CD4-positive, alpha-beta T cell treated with Interleukin-12 subunit alpha and Interleukin-12 subunit beta, for 1 hour (primary cell): Measurements from ENCODE around the gene MDM2.
"Not testable (repeated sequence)": the region's sequence is repeated elsewhere in the genome, so short reads cannot be mapped to it uniquely, and the experiment has no call there.

ENCODE experiments used
- DNase-seq: peaks from one replicate; pipeline ENCODE4 v3.0.0-alpha.2; 2020

The MDM2 gene

DNA sequence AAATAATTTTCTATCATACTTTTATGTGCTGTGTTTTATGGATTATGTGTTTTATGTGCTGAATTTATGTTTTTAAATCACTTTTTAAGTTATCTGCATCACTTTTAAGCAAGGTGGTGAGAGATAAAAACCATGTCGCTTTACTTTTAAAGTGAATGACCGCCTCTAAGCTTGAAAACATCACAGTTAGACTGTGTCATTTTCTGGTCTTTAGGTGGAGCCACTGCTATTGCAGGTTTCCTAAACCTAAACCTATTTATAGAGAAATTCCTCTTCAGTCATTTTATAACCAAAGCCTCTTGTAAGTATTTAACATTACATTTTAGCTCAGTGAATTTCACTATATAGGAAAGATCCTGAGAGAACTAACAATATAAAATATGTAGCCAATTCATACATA, 21.0 kb upstream of the MDM2 start:
- DNase-seq = no peak

DNA sequence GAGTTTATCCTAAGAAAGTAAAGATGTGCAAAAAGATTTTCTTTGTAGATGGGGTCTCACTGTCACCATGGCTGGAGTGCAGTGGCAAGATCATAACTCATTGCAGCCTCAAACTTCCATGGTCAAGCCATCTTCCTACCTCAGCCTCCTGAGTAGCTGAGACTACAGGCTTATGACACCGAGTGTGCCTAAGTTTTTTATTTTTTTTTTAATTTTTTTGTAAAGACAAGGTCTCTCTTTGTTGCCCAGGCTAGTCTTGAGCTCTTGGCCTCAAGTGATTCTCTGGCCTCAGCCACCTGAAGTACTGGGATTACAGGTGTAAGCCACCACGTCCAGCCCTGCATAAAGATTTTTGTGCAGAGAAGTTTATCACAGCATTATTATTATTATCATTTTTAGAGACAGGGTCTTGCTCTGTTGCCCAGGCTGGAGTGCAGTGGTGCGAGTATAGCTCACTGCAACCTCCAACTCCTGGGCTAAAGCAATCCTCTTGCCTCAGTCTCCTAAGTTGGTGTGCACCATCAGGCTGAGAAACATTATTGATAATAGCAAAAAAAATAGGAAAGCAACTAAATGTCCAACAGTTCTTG, 19.3 kb upstream of the MDM2 start:
- DNase-seq = no peak

DNA sequence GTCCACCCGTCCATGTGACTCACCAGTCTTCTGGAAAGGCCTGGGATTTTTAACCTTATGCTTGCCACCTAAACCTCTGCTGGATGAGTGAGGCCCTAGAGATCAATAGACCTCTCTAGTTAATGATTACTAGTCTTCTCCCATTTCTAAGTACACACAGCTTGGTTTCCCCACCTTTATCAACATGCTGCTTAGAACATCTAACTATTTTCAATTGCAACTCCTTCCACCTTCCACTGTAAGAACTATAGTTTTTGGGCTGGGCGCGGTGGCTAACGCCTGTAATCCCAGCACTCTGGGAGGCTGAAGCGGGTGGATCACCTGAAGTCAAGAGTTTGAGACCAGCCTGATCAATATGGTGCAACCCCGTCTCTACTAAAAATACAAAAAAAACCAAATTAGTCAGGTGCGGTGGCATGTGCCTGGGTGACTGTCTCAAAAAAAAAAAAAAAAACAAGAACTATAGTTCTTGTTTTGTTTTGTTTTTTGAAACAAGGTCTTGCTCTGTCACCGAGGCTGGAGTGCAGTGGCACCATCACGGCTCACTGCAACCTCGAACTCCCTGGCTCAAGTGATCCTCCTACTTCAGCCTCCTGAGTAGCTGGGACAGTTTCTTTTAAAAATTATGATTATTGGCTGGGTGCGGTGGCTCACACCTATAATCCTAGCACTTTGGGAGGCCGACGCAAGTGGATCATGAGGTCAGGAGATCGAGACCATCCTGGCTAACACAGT, 18.7 kb upstream of the MDM2 start:
- DNase-seq = no peak

DNA sequence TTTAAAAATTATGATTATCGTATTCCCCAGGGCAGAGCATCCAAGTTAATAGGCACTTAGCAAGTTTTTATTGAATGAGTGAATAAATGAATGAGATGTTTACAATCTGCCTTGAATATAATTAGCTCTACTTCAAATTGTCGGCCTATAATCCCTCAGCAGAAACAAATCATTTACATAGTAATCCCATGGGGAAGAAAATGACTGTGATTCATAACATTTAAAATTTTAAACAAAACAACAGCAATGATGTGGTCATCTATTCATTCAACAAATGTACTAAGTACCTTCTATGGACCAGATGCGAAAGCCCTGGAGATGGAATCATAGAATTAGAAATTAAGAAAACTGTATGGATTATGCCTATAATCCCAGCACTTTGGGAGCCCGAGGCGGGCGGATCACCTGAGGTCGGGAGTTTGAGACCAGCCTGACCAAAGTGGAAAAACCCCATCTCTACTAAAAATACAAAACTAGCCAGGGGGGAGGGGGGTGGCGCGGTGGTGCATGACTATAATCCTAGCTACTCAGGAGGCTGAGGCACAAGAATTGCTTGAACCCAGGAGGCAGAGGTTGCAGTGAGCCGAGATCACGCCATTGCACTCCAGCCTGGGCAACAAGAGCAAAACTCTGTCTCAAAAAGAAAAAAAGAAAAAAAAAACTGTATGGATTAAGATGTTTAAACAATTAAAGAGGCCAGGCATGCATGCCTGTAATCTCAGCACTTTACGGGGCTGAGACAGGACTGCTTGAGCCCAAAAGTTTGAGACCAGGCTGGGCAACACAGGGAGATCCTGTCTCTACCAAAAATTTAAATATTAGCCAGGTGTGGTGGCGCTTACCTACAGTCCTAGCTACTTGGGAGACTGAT, 17.7 kb upstream of the MDM2 start:
- DNase-seq = no peak

DNA sequence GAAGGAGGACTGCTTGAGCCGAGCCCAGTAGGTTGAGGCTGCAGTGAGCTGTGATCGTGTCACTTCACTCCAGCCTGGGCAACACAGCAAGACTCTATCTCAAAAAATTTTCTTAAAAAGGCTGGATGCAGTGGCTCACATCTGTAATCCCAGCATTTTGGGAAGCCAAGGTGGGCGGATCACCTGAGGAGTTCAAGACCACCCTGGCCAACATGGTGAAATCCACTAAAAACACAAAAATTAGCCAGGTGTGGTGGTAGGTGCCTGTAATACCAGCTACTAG, 17.1 kb upstream of the MDM2 start:
- no peak for DNase-seq

DNA sequence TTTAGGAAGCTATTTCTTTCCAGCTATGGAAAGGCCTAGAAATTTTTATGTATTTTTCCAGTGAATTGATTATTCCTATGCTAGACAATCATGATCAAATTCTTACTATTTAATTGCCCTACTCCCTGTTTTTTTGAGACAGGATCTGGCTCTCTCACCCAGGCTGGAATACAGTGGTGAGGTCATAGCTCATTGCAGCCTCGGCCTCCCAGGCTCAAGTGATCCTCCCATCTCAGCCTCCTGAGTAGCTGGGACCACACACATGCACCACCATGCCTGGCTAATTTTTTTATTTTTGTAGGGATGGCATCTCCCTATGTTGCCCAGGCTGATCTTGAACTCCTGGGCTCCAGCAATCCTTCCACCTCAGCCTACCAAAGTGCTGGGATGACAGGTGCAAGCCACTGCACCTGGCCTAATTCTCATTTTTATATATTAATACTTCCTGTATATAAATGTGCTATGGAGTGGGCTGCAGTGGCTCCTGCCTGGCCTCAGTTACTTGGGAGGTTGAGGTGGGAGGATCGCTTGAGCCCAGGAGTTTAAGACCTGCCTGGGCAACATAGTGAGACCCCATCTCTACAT, 16.0 kb upstream of the MDM2 start:
- no peak for DNase-seq

DNA sequence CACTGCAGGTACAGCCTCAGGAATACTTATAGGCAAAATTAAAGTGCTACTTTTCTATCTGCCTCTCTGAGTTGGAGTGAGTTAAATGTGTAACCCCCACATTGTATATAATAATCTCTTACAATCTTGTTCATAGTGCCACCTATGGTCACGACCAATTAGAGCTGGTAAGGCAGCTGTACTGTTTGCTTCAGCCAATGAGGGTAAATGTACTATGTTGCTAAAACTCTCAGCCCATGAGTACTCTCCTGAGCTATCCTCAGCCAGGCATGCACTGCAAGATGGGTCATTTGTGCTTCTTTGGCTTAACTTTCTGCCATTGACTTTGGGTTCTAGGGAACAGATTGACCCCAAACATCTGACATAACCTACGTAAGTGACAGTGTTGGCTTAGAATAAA, 15.0 kb upstream of the MDM2 start:
- DNase-seq = peak; percentile 65

DNA sequence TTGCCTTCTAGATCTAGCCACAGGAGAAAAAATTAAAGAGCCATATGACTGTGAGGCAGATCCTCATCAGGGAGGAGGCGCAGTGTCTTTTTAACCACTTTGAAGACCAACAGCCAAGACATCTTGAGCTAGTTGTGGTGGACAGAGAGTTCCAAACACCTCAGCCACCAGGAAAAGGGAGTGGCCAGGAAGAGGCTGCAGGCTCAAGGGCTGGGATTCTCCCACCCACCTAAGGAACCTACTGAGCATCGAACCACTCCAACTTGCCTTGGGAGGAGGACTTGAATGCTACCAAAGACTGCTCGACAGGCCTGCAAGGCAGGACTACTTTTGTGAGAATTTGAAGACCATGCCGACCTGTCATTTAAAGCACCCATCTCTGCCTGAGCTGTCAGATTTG, 14.5 kb upstream of the MDM2 start:
- DNase-seq = no peak

DNA sequence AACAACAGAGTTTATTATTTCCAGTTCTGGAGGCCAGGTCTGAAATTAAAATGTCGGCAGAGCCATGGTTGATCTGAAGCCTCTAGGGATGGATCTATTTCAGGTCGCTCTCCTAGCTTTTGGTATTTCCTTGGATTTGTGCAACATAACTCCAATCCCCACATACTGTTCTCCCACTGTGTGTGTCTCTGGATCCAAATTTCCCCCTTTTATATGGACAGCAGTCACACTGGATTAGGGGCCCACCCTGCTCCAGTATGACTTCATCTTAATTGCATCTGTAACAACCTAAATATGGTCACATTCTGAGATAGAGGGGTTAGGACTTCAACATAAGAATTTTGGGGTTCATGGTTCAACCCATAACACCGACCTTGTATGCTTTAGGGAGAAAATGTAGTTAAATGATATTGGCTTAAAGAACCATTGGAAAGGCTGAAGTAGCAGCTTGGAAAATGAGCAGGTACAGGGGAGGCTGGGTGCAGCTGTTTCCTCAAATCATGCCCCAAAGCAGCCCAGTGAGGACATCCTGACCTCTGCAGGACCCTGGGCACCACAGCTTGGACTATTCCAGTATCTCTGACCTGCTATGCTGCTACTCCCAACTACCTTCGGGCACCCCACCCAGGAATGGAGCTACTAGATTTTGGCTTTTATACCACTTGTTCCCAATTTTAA, 13.9 kb upstream of the MDM2 start:
- DNase-seq = no peak

DNA sequence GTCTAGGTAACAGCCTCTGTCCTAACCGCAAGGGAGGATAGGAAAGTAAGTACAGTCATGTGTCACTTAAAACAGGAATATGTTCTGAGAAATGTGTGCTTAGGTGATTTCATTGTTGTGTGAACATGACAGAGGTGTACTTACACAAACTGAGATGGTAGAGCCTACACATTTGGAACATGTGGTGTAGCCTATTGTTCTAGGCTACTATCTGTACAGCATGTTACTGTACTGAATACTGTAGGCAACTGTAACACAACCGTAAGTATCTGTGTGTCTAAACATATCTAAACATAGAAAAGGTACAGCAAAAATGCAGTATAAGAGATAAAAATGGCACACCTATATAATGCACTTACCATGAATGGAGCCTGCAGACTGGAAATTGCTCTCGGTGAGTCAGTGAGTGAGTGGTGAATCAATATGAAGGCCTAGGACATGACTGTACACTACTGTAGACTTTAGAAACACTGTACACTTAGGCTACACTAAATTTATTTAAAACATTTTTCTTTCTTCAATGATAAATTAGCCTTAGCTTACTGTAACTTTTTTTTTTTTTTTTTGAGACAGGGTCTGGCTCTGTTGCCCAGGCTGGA, 13.2 kb upstream of the MDM2 start:
- no peak for DNase-seq

DNA sequence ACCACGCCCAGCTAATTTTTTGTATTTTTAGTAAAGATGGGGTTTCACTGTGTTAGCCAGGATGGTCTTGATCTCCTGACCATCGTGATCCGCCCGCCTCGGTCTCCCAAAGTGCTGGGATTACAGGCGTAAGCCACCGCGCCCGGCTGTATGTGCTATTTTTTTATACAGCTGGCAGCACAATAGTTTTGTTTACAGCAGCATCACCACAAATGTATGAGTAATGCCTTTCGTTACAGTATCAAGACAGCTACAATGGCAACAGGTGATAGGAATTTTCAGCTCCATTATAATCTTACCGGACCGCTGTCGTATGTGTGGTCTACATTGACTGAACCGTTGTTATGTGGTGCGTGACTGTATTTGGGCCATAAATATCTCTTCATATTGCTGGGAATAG, 11.6 kb upstream of the MDM2 start:
- no peak for DNase-seq

DNA sequence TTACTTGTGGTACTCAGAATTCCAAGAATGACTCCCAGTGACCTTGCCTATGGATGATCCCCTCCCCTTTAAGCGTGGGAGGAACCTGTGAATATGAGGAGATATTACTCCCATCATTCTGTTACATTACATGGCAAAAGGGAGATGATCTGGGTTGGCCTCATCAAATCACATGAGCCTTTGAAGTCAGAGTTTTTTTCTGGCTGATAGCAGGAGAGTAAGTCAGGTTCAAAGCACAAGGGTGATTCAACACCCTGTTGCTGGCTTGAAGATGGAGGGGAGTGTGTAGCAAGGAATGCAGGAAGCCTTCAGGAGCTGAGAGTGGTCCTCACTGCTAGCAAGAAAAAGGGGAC, 9.1 kb upstream of the MDM2 start:
- DNase-seq = no peak

DNA sequence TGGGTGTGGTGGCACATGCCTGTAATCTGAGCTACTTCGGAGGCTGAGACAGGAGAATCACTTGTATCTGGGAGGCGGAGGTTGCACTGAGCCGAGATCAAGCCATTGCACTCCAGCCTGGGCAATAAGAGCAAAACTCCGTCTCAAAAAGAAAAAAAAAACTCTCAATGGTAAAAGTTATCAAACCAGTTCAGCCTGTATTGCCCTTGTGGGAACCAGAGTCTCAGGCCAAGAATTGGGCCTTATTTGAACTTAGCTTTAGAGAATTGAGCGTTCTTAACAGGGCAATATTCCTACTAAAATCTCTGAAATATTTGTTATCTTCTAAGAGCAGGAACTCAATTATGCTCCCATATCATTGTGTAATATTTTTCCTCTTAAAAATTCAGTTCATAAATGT, 7.7 kb upstream of the MDM2 start:
- no peak for DNase-seq

DNA sequence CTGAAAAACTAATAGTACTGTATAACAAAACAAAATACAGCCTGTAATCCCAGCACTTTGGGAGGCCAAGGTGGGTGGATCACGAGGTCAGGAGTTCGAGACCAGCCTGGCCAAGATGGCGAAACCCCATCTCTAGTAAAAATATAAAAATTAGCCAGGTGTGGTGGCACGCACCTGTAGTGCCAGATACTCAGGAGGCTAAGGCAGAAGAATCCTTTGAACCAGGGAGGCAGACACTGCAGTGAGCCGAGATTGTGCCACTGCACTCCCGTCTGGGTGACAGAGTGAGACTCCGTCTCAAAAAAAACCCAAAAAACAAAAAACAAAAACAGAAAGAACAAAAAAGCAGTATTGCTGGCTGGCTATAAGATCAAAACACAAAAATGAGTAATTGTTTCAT, 6.9 kb upstream of the MDM2 start:
- DNase-seq = not testable (repeated sequence)

DNA sequence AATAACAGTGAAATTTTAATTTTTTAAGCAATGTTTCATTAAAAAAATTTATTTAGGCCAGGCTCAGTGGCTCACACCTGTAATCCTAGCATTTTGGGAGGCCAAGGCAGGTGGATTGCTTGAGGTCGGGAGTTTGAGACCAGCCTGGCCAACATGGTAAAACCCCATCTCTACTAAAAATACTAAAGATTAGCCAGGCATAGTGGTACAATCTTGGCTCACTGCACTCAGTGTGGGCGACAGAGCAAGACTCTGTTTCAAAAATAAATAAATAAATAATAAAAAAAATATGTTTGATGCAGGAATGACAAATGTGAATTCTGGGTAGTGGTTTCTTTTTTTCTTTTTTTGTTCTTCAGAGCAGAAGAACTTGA, 5.6 kb upstream of the MDM2 start:
- not testable (repeated sequence) for DNase-seq

DNA sequence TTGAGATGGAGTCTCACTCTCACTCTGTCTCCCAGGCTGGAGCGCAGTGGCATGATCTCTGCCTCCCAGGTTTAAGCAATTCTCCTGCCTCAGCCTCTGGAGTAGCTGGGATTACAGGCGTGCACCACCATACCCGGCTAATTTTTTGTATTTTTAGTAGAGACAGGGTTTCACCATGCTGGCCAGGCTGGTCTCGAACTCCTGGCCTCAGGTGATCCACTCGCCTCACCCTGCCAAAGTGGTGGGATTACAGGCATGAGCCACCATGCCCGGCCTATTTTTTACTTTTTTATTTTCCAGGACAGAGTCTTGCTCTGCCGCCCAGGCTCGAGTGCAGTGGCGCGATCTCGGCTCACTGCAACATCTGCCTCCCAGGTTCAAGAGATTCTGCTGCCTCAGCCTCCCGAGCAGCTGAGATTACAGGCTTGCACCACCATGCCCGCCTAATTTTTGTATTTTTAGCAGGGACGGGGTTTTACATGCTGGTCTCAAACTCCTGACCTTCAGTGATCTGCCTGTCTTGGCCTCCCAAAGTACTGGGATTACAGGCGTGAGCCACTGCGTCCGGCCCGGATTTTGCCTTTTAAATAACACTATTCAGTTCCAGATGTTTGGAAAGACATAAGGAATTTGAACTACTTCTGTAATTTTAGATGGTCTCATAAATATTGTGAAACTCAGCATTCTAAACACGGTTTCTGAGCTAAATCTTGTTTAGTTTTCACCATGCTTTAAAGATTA, 4.9 kb upstream of the MDM2 start:
- DNase-seq = not testable (repeated sequence)

DNA sequence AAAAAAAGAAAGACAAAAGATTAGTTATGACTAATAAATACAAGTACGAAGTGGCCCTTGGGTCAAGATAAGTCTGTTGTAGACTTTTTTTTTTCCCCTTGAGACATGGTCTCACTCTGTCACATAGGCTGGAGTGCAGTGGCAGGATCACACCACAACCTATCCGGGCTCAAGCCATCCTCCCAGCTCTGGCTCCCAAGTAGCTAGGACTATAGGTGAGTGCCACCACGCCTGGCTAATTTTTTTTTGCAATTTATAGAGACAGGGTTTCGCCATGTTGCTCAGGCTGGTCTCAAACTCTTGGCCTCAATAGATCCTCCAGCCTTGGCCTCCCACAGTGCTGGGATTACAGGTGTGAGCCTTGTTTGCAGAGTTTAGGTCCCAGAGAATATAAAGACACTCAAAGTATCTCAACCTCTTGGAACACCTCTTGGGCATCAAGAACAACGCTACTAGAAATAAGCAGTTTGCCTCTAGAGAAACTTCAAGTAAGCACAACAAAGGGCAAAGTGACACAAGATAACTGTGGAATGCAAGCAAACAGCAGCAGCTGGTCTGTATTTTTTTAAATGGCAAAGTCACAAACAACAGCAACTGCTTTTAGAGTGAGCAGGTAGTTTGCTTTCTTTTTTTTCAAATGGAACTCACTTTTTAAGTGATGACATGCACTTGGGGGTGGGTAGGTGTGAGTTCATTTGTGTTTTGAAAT, 3.9 kb upstream of the MDM2 start:
- DNase-seq = no peak

DNA sequence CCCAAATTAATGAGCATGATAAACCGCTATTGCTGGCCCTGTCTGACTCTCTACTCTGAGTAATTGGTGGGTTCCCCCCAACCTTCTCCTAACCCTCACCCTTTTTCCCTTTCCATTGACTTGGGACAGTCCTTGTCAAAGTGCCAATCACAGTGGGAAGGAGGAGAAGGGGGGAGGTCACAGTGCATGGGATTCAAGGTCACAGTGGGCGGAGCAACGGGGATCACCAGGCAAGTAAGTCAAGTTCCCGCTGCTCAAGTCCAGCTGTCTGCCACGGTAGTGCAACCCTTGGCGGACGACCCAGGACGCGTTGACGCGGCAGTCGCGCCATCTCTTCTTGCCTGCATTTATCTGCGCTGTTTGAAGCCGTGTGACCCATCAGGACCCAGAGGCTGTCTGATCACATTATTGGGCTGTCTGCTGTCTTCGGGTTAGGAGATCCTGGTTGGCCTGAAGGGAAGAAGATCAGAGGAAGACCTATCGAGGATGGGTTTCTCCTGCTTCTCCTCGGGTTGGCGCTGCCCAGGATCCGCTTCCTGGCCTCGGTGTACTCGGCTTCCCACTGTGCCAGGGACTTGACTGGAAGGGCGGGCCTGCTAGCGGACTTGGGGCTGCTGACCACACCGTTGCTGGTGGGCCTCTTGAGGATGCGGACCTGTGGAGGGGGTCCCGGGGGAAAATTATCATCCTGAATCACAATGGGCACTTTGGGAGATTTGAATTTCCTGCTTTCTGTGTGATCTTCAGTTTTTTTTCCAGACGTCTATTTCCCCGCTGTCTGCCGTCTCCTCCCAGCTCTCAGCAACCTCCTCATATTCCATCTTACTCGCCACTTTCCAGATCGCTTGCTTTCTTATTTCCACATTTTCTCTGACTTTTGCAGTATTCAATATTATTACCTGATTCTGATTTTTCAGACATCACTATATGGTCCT, 3.1 kb upstream of the MDM2 start:
- no peak for DNase-seq

DNA sequence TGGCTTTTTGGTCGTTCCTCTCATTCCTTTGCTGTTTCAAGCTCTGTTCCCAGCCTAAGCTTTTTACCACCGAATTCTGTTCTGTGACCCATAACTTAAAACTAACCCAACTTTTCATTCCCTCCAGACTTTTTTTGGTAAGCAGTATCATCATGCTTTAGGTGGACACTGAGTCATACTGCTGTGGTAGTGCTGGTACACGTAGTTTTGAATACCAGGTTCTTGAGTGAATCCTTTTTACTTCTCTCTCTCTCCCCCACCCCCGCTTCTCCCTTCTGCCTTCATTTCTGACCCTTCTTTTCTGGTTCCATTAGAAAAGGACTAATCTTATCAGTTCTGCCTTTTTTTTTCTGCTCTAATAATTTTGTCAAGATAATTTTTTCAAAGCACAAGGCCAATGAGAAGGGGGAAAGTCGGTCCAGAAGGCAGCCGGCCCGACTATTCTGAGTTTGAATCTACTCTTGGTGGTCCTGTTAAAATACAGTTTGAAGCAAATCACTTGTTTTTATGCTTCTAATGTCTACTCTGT, 2.3 kb upstream of the MDM2 start:
- no peak for DNase-seq
